ENCODE measurements around the gene ATP2A3.

- no peak for TF ChIP-seq CTCF (IDR thresholded peaks at IDR 0.05; ENCODE audit: poor library complexity)
- no peak for TF ChIP-seq EZH2 (IDR thresholded peaks at IDR 0.05; ENCODE audit: borderline replicate concordance)
- no peak for TF ChIP-seq EZH2phosphoT487 (IDR thresholded peaks at IDR 0.05; ENCODE audit: low read depth, severe bottlenecking, unreplicated experiment)
These were observed 44.4 kb upstream of the ATP2A3 start for GRCh38 chr17:4008441-4009185.

Data from hepatocyte (in vitro differentiated cells).